Gastrocnemius medialis (tissue), 4 donors: ENCODE data around the gene C4orf51.

ENCODE experiments used
- CTCF ChIP-seq, 5 experiments: fragments of 450-650 bp in 3 of 5; fragments of 200-600 bp in 2 of 5; sonication (generic) in 2 of 5; IDR thresholded peaks in 4 of 5; conservative IDR thresholded peaks in 1 of 5; 1 replicate in 4 of 5; 2 replicates in 1 of 5; pipeline ENCODE4 v1.5.1; 2016 to 2019; ENCODE audit warnings: antibody characterized with exemption in 5 of 5, mild to moderate bottlenecking in 3 of 5, moderate library complexity in 3 of 5
- POLR2A ChIP-seq, 2 donors: fragments of 450-650 bp; IDR thresholded peaks; one replicate each; pipeline ENCODE4 v1.6.1; 2017; ENCODE audit warnings: antibody characterized with exemption in 2 of 2, mild to moderate bottlenecking in 2 of 2, moderate library complexity in 2 of 2

DNA sequence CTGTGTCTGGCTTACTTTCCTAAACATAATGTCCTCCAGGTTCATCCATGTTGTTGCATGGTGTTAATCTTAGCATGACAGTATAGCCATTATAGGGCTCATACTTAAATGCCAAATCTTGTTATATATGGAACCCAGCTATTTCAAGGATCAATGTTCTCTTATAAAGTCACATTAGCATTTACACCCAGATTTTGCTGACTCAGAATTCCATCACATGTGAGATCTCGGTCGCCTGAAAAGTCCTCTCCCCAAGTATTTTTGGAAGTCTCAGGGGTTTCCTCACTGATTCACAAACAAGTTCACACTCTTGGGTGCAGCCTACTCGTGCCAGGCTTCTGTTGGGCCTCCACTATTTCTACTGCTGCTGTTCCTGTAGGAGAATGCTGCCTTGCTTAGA, 19.9 kb upstream of the C4orf51 start:
- no peak for TF ChIP-seq CTCF (IDR thresholded peaks at IDR 0.05 in 4 of 5, conservative IDR thresholded peaks at IDR 0.05 in 1 of 5)
- no peak for TF ChIP-seq POLR2A (IDR thresholded peaks at IDR 0.05)
